HepG2 (cell line): Measurements from ENCODE around the gene FAH. TPM values are rescaled to one million over a fixed set of nuclear protein-coding genes. Genes with fewer than 3 reads are reported as not detected.

Experiments
- ATAC-seq: fragments of 200-7000 bp; cut with Tn5 transposase; 3 replicates; pipeline ENCODE4 v1.9.1; 2020; ENCODE audit warnings: mild to moderate bottlenecking, moderate library complexity
- BruUV-seq: library from RNA; stranded (reverse); fragments of 400-500 nt; replicated peaks from 2 replicates; lab custom pipeline; 2021; lab: Mats Ljungman, UMichigan
- CTCF ChIA-PET: fragments of 300-600 bp; formaldehyde crosslinking; extraction: SDS; loops from one replicate; lab custom pipeline; 2021; ENCODE audit warnings: low total read pairs, inconsistent platforms, low intra/inter-chr PET ratio; lab: Yijun Ruan, JAX
- POLR2A ChIA-PET: fragments of 350-600 bp; sonication (Branson Sonifier 250); formaldehyde crosslinking; loops from one replicate; lab custom pipeline; 2020; ENCODE audit warnings: antibody characterized with exemption, inconsistent platforms; lab: Yijun Ruan, JAX
- DNase-seq: peaks from one replicate; pipeline ENCODE4 v3.0.0-alpha.2; 2015; ENCODE audit warnings: low spot score
- FAIRE-seq: peaks from 3 replicates; lab custom pipeline; 2011; peaks lifted over from hg19 to GRCh38; lab: Jason Lieb, UNC
- H2AFZ ChIP-seq: one replicate; pipeline ENCODE4 v1.6.1; 2011; ENCODE audit warnings: low read length, inconsistent platforms
- H3K27ac ChIP-seq: fragments of 300-600 bp; 3 replicates; pipeline ENCODE4 v1.8.0; 2011; ENCODE audit warnings: mixed run types, mild to moderate bottlenecking, mixed read lengths, low read length, inconsistent platforms; ENCODE audit not compliant: insufficient read depth; ENCODE audit errors: extremely low read length
- H3K27me3 ChIP-seq, 2 experiments: fragments of 200-600 bp in 1 of 2; 2 replicates in 1 of 2; 3 replicates in 1 of 2; pipeline versions ENCODE4 v1.6.0 to v1.8.0; 2011; ENCODE audit warnings: low read length in 2 of 2, mild to moderate bottlenecking in 2 of 2, moderate library complexity in 2 of 2, inconsistent platforms in 1 of 2; ENCODE audit not compliant: insufficient read depth in 2 of 2, control insufficient read depth in 1 of 2
- H3K36me3 ChIP-seq, 2 experiments: fragments of 200-600 bp in 1 of 2; replicated peaks in 1 of 2; 2 replicates in 1 of 2; 3 replicates in 1 of 2; pipeline versions ENCODE4 v1.5.1 to v1.8.0; 2011; ENCODE audit warnings: low read length in 2 of 2, inconsistent platforms in 1 of 2; ENCODE audit not compliant: insufficient read depth in 2 of 2, control insufficient read depth in 1 of 2
- H3K4me1 ChIP-seq: 2 replicates; pipeline ENCODE4 v1.5.1; 2012; ENCODE audit warnings: low read length, inconsistent platforms; ENCODE audit not compliant: insufficient read depth
- H3K4me2 ChIP-seq: 2 replicates; pipeline ENCODE4 v1.6.0; 2011; ENCODE audit warnings: low read depth, low read length, inconsistent platforms
- H3K4me3 ChIP-seq, 3 experiments: fragments of 200-600 bp in 1 of 3; sonication (generic), shearing (Covaris generic) in 1 of 3; replicated peaks in 1 of 3; 2 replicates each; pipeline ENCODE4 v1.5.1; 2011 to 2016; ENCODE audit warnings: low read length in 3 of 3, inconsistent platforms in 2 of 3, low read depth in 2 of 3, mild to moderate bottlenecking in 2 of 3, control low read depth in 1 of 3, mixed read lengths in 1 of 3; ENCODE audit not compliant: insufficient read depth in 1 of 3
- H3K79me2 ChIP-seq: one replicate; pipeline ENCODE4 v1.6.1; 2011; ENCODE audit warnings: low read length, inconsistent platforms; ENCODE audit not compliant: insufficient read depth
- H3K9ac ChIP-seq: 2 replicates; pipeline ENCODE4 v1.6.0; 2011; ENCODE audit warnings: mild to moderate bottlenecking, low read depth, low read length, inconsistent platforms; ENCODE audit not compliant: insufficient read depth
- H3K9me3 ChIP-seq: 2 replicates; pipeline ENCODE4 v1.5.1; 2012; ENCODE audit warnings: mild to moderate bottlenecking, low read length
- H4K20me1 ChIP-seq: 2 replicates; pipeline ENCODE4 v1.6.0; 2011; ENCODE audit warnings: inconsistent platforms, mild to moderate bottlenecking, low read length, moderate library complexity; ENCODE audit not compliant: insufficient read depth
- CENPX ChIP-seq: sonication (generic); formaldehyde crosslinking; IDR thresholded peaks from 2 replicates; pipeline ENCODE4 v1.9.0; 2021; ENCODE audit warnings: mild to moderate bottlenecking, missing genetic modification reagents, moderate library complexity
- GATAD2A ChIP-seq: IDR thresholded peaks from 2 replicates; pipeline ENCODE4 v1.6.1; 2016
- JUND ChIP-seq: sonication (generic); formaldehyde crosslinking; IDR thresholded peaks from 2 replicates; pipeline ENCODE4 v1.8.0; 2022; ENCODE audit warnings: mild to moderate bottlenecking, missing genetic modification reagents
- KDM1A ChIP-seq: IDR thresholded peaks from 2 replicates; pipeline ENCODE4 v1.6.1; 2016; ENCODE audit warnings: missing compliant biosample characterization
- MXI1 ChIP-seq: IDR thresholded peaks from 3 replicates; pipeline ENCODE4 v1.6.1; 2012; ENCODE audit warnings: low read depth, low read length, inconsistent platforms, borderline replicate concordance
- PATZ1 ChIP-seq: sonication (generic); formaldehyde crosslinking; IDR thresholded peaks from 2 replicates; pipeline ENCODE4 v1.4.0; 2020; ENCODE audit warnings: missing genetic modification reagents
- RNF2 ChIP-seq: fragments of 450-650 bp; conservative IDR thresholded peaks from 2 replicates; pipeline ENCODE4 v1.6.1; 2016; ENCODE audit warnings: low read depth
- SCMH1 ChIP-seq: sonication (generic); formaldehyde crosslinking; IDR thresholded peaks from 2 replicates; pipeline ENCODE4 v1.9.0; 2021; ENCODE audit warnings: missing genetic modification reagents, mild to moderate bottlenecking, borderline replicate concordance
- SOX13 ChIP-seq, 3 experiments: fragments of 450-650 bp in 1 of 3; sonication (generic) in 1 of 3; formaldehyde crosslinking in 1 of 3; IDR thresholded peaks in 2 of 3; conservative IDR thresholded peaks in 1 of 3; 2 replicates each; pipeline versions ENCODE4 v1.5.0 to v1.6.1; 2016 to 2020; ENCODE audit warnings: antibody characterized with exemption in 1 of 3, mild to moderate bottlenecking in 1 of 3, missing compliant biosample characterization in 1 of 3, missing genetic modification reagents in 1 of 3, moderate library complexity in 1 of 3
- TEAD2 ChIP-seq: sonication (generic); formaldehyde crosslinking; IDR thresholded peaks from 2 replicates; pipeline ENCODE4 v1.9.0; 2021; ENCODE audit warnings: missing genetic modification reagents
- TEF ChIP-seq: sonication (generic); formaldehyde crosslinking; IDR thresholded peaks from 2 replicates; pipeline ENCODE4 v1.5.0; 2020; ENCODE audit warnings: missing genetic modification reagents
- ZNF121 ChIP-seq: sonication (generic); formaldehyde crosslinking; IDR thresholded peaks from 2 replicates; pipeline ENCODE4 v1.5.0; 2020; ENCODE audit warnings: mild to moderate bottlenecking, missing genetic modification reagents
- ZNF333 ChIP-seq: sonication (generic); formaldehyde crosslinking; IDR thresholded peaks from 2 replicates; pipeline ENCODE4 v1.4.0; 2020; ENCODE audit warnings: mild to moderate bottlenecking, missing genetic modification reagents, borderline replicate concordance
- ZNF780A ChIP-seq: sonication (generic); formaldehyde crosslinking; IDR thresholded peaks from 2 replicates; pipeline ENCODE4 v1.8.0; 2022; ENCODE audit warnings: mild to moderate bottlenecking, missing genetic modification reagents, moderate library complexity
- WGBS: methylation state at CpG from one replicate; pipeline ENCODE4 v1.1.6; 2017; ENCODE audit warnings: low lambda C conversion rate; 5-methylcytosine and 5-hydroxymethylcytosine counted together
- in situ Hi-C: cut with HindIII; loops from 2 replicates; pipeline ENCODE4 v1.10.0; 2017; ENCODE audit warnings: low pct_unique_long_range_greater_than_20kb; ENCODE audit not compliant: extremely low pct_ligation_motif_present
- intact Hi-C: fragments of 100-400 bp; cut with micrococcal nuclease; formaldehyde crosslinking; loops from one replicate; pipeline ENCODE4 v1.10.0; 2022; ENCODE audit not compliant: unreplicated experiment
- polyA plus RNA-seq, 8 experiments: library from polyadenylated mRNA; depleted of rRNA in 3 of 8; stranded (reverse) in 7 of 8; unstranded in 1 of 8; fragments of >200 nt; fragmentation: Illumina TruSeq in 4 of 8; extraction: Trizol in 4 of 8; gene quantifications; 2 replicates each; pipeline versions ENCODE4 v1.2.1 to v1.2.3, GENCODE V29; 2011 to 2016; ENCODE audit warnings: low read depth in 4 of 8, missing spikeins in 1 of 8, mixed read lengths in 1 of 8; ENCODE audit not compliant: insufficient read depth in 1 of 8
- total RNA-seq, 5 experiments: library from RNA; depleted of rRNA; stranded (reverse); fragments of >200 nt; fragmentation: Illumina TruSeq; extraction: Trizol; gene quantifications; 2 replicates each; pipeline ENCODE4 v1.2.3, GENCODE V29; 2016; ENCODE audit warnings: low read depth in 1 of 5
- TF ChIP-seq, protein P1 (sequence below): sonication (generic); formaldehyde crosslinking; IDR thresholded peaks from 2 replicates; pipeline ENCODE4 v1.5.0; 2020; ENCODE audit warnings: missing genetic modification reagents

FAH gene
- total and polyA plus RNA-seq, 2 of the 13 experiments (the other 11 are each of a cell fraction or from before 2014, with no cell fraction given): 36.6 to 75.0 TPM

- Histone ChIP-seq H2AFZ (no peak overlapping the region), H3K79me2 (no peaks in the 10 kb centered on the region), H3K27ac (peak overlapping the region; percentile 77), H3K4me3 (no peak overlapping the region), H3K4me2 (no peak overlapping the region), H3K36me3 (peaks cover 13 to 29% of the 10 kb centered on the region in 2 experiments), H3K4me1 (peaks cover 55% of the 10 kb centered on the region), H3K9me3 (no peaks in the 10 kb centered on the region), H3K9ac (no peak overlapping the region), H4K20me1 (no peaks in the 10 kb centered on the region), H3K27me3 (no peaks in the 10 kb centered on the region)
- 58% methylated on average over 5 of the region's 5 CpGs for WGBS
- CTCF ChIA-PET: no interaction called here
- BruUV-seq: TSS peak; percentile 22
- POLR2A ChIA-PET: interaction anchor here (1.7 to 3.5 kb wide), 3 partner anchors 9 to 104 kb away, joined by 5 to 28 read pairs (median 24); partner anchors contain the start of gene FAH
- peak; percentile 47 for ATAC-seq
- FAIRE-seq: no peak
- in situ Hi-C loops (loop anchor here (25.0 kb wide), 1 partner anchor 276 kb away; the partner anchor contains the start of gene MTHFS), intact Hi-C loops (no loop called here)
- DNase-seq: no peak
- no peak for TF ChIP-seq GATAD2A (CRISPR knock-in tag)
- peak; percentile 51; the same call in 1 of the 2 replicates for TF ChIP-seq PATZ1 (CRISPR knock-in tag)
- TF ChIP-seq TEAD2: no peak
- TF ChIP-seq ZNF333 (CRISPR knock-in tag): no peak
- no peak for TF ChIP-seq RNF2
- TF ChIP-seq KDM1A: no peak
- TF ChIP-seq, protein P1, sequence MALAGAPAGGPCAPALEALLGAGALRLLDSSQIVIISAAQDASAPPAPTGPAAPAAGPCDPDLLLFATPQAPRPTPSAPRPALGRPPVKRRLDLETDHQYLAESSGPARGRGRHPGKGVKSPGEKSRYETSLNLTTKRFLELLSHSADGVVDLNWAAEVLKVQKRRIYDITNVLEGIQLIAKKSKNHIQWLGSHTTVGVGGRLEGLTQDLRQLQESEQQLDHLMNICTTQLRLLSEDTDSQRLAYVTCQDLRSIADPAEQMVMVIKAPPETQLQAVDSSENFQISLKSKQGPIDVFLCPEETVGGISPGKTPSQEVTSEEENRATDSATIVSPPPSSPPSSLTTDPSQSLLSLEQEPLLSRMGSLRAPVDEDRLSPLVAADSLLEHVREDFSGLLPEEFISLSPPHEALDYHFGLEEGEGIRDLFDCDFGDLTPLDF: no peak
- TF ChIP-seq MXI1: peak; percentile 16; the same call in 1 of the 3 replicates
- TF ChIP-seq TEF (CRISPR knock-in tag): no peak
- no peak for TF ChIP-seq ZNF780A (CRISPR knock-in tag)
- no peak for TF ChIP-seq SOX13 (IDR thresholded peaks at IDR 0.05)
- peak in 1 of 2 experiments; percentile 21; a peak in 1 of 4 replicates for TF ChIP-seq SOX13 (CRISPR knock-in tag; conservative IDR thresholded peaks at IDR 0.05 in 1 of 2, IDR thresholded peaks at IDR 0.05 in 1 of 2)
- no peak for TF ChIP-seq SCMH1 (CRISPR knock-in tag)
- no peak for TF ChIP-seq CENPX (CRISPR knock-in tag)
- no peak for TF ChIP-seq ZNF121 (CRISPR knock-in tag)
- no peak for TF ChIP-seq JUND
Observed at GRCh38 chr15:80163217-80163616, 10.4 kb downstream of the FAH start.
